OCI-LY7 (cell line): Measurements from ENCODE around the gene MYCT1.

Experiments
- EZH2phosphoT487 ChIP-seq: fragments of 200-600 bp; sonication (generic); IDR thresholded peaks from 2 replicates; pipeline ENCODE4 v1.6.1; 2018; ENCODE audit warnings: low read depth, borderline replicate concordance, mild to moderate bottlenecking, mixed run types, antibody characterized with exemption, low read length, moderate library complexity, mixed read lengths
- TF ChIP-seq, protein P1 (sequence below): fragments of 200-600 bp; sonication (generic); conservative IDR thresholded peaks from 2 replicates; pipeline ENCODE4 v1.5.1; 2014; ENCODE audit warnings: mild to moderate bottlenecking, antibody characterized with exemption, low read length, moderate library complexity, mixed read lengths

DNA sequence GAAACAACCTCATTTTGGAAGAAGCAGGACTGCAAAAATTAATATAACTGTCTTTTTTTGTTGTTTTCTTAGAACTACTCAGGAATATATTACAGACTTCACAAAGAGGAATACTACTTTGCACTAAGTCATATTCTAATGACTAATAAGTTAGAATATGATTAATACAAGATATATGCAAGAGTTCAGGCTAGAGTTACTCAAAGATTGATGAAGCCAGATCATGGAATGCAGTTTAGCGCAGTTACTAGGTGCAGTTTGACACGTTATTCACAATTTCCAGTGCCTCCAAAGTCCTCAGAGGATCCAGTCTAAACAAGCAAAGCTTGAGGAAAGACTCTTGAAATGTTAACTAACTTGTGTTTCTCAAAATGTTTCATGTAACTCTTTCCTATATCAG, 1.2 kb upstream of the MYCT1 start:
- TF ChIP-seq, protein P1, sequence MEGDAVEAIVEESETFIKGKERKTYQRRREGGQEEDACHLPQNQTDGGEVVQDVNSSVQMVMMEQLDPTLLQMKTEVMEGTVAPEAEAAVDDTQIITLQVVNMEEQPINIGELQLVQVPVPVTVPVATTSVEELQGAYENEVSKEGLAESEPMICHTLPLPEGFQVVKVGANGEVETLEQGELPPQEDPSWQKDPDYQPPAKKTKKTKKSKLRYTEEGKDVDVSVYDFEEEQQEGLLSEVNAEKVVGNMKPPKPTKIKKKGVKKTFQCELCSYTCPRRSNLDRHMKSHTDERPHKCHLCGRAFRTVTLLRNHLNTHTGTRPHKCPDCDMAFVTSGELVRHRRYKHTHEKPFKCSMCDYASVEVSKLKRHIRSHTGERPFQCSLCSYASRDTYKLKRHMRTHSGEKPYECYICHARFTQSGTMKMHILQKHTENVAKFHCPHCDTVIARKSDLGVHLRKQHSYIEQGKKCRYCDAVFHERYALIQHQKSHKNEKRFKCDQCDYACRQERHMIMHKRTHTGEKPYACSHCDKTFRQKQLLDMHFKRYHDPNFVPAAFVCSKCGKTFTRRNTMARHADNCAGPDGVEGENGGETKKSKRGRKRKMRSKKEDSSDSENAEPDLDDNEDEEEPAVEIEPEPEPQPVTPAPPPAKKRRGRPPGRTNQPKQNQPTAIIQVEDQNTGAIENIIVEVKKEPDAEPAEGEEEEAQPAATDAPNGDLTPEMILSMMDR, result no peak
- TF ChIP-seq EZH2phosphoT487, result no peak
